GM12801 (cell line): ENCODE data around the gene IGDCC3.

ENCODE experiments used
- CTCF ChIP-seq: IDR thresholded peaks from one replicate; pipeline ENCODE4 v1.5.1; 2011; ENCODE audit warnings: control low read depth; ENCODE audit not compliant: insufficient read length; ENCODE audit errors: extremely low read depth

The IGDCC3 gene

DNA sequence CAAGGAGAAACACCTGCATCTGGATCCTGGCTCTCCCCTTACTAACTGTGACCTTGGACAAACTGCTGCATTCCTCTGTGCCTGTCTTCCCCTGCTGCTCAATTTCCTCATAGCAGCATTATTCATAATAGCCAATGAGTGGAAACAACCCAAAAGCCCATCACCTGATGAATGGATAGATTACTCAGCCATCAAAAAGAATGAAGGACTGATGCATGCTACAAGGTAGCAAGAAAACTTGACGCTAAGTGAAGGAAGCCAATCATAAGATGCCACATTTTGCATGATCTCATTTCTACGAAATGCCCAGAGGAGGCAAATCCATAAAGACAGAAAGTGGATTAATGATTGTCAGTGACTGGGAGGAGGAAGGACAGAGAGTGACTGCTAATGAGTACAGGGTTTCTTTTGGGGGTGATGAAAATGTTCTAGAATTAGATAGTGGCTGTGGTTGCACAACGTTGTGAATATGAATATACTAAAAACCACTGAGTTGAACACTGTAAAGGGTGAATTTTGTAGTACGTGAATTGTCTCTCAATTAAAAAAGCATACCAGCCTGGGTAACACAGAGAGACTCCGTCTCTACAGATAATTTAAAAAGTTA is 33.8 kb upstream of the IGDCC3 start:
- TF ChIP-seq CTCF, result no peak

DNA sequence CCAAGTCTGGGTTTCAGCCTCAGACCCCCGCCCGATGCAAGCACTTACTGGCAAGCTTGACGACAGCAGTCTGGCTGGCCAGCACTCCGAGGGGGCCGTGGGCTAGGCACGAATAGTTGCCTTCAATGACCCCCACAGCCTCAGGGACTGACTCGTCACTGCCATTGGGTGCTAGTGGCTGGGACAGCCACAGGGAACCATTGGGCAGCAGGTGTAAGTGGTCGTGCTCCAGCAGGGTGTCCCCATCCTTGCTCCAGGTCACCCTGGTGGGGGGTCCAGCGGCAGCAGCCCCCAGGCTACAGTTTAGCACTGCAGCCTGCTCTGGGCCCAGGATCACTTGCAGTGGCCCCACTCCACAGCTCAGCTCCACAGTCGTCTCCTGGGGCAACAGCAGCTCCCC is 33.2 kb upstream of the IGDCC3 start:
- TF ChIP-seq CTCF, result no peak

GRCh38 chr15:65410036-65410435 is 32.2 kb upstream of the IGDCC3 start:
- no peak for TF ChIP-seq CTCF

GRCh38 chr15:65409036-65409631 is 31.3 kb upstream of the IGDCC3 start:
- no peak for TF ChIP-seq CTCF

- no peak for TF ChIP-seq CTCF
These were observed 30.7 kb upstream of the IGDCC3 start for GRCh38 chr15:65408324-65409035.

DNA sequence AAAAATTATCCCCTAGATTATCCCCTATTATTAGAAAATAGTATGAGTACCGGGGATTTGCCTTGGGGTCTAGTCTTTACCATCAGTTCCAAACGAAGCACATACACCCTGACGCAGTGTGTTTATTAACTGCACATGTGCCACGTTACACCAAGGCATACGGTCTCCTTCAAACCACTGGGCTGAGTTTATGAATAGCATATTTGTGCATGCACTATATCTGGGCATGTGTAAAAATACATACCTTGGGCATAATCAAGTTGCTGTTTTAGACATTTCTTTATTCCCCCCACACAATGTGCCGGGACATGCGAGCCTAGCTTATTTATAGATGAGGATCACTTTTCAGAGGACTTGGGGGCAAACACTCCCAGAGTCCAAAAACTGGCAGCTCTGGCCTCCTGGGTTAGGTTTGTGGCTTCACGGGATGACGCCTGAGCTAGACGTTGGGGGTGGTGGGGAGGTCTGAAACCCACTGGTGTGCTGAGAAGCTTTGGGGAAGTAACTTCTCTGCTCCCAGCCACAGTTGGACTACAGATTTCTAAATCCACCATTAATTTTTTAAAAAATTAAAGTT is 28.7 kb upstream of the IGDCC3 start:
- TF ChIP-seq CTCF, result no peak

DNA sequence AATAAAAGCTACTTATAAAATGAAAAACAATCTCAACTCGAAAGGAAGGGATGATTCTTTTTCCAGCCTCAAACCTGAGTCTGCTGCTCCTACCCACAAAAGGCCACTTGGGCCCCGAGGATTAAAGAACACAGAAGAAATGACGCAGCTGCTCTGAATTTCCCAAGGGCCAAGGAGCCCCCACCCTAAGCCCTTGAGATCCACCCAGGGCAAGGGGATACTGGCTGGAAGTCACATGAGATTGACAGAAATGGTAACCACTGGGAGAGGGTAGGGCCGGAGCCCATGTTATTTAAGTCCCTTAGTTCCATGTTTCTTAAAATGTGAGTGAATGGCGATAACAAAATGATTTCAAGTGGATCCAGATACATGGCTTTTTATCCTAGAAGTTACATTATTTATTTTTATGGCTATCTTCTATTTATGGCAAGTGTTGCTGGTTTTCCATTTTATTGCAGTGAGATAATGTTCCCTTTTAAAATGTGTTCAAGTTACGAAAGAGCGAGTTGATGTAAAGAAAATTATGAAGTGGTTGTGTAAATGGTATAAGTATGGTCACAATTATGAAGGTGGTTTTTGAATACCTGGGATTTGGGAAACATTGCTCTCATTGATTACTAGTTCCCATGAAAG is 28.1 kb upstream of the IGDCC3 start:
- TF ChIP-seq CTCF, result no peak
